GM12864 (cell line): ENCODE data around the gene ARAP2.

Experiments used
- DNase-seq: peaks from one replicate; pipeline ENCODE4 v3.0.0-alpha.2; 2011; ENCODE audit warnings: low read depth
- H3K4me3 ChIP-seq: 2 replicates; pipeline ENCODE4 v1.5.1; 2011; ENCODE audit warnings: mild to moderate bottlenecking, low read depth, low read length, control low read depth
- CTCF ChIP-seq: IDR thresholded peaks from 2 replicates; pipeline ENCODE4 v1.5.1; 2011; ENCODE audit warnings: low read depth, mild to moderate bottlenecking, moderate library complexity, low read length, control low read depth, inconsistent platforms; ENCODE audit errors: missing control alignments

Gene ARAP2

GRCh38 chr4:36024901-36025660, 219.2 kb downstream of the ARAP2 start:
- H3K4me3 ChIP-seq = no peak overlapping the region
- TF ChIP-seq CTCF = no peak
- DNase-seq = no peak

- no peak for TF ChIP-seq CTCF
- no peak overlapping the region for H3K4me3 ChIP-seq
- DNase-seq = no peak
Measured at GRCh38 chr4:36020351-36020750, 224.0 kb downstream of the ARAP2 start.
